MM.1S (cell line): ENCODE measurements around the gene OR8G5.

Experiments used
- CTCF ChIP-seq: fragments of 300-600 bp; sonication (generic); IDR thresholded peaks from 2 replicates; pipeline ENCODE4 v1.5.1; 2016; ENCODE audit warnings: antibody characterized with exemption, low read length, mixed read lengths
- EZH2phosphoT487 ChIP-seq: fragments of 300-600 bp; sonication (generic); IDR thresholded peaks from 2 replicates; pipeline ENCODE4 v1.6.1; 2018; ENCODE audit warnings: antibody characterized with exemption, low read length

GRCh38 chr11:124310721-124311120, 54.5 kb downstream of the OR8G5 start:
- TF ChIP-seq CTCF (no peak), EZH2phosphoT487 (no peak)
